Peyer's patch (tissue), 4 donors: ENCODE results near the gene TRIM47.

Experiments used
- POLR2A ChIP-seq, 2 donors: fragments of 450-650 bp; IDR thresholded peaks; one replicate each; pipeline ENCODE4 v1.5.1; 2017; ENCODE audit warnings: antibody characterized with exemption in 2 of 2, mild to moderate bottlenecking in 2 of 2, moderate library complexity in 2 of 2
- TF ChIP-seq, protein P1 (sequence below), 6 experiments: fragments of 450-650 bp in 4 of 6; fragments of 200-600 bp in 2 of 6; sonication (generic) in 1 of 6; IDR thresholded peaks; one replicate each; pipeline ENCODE4 v1.5.1; 2017 to 2019; ENCODE audit warnings: antibody characterized with exemption in 6 of 6, mild to moderate bottlenecking in 3 of 6, moderate library complexity in 1 of 6

DNA sequence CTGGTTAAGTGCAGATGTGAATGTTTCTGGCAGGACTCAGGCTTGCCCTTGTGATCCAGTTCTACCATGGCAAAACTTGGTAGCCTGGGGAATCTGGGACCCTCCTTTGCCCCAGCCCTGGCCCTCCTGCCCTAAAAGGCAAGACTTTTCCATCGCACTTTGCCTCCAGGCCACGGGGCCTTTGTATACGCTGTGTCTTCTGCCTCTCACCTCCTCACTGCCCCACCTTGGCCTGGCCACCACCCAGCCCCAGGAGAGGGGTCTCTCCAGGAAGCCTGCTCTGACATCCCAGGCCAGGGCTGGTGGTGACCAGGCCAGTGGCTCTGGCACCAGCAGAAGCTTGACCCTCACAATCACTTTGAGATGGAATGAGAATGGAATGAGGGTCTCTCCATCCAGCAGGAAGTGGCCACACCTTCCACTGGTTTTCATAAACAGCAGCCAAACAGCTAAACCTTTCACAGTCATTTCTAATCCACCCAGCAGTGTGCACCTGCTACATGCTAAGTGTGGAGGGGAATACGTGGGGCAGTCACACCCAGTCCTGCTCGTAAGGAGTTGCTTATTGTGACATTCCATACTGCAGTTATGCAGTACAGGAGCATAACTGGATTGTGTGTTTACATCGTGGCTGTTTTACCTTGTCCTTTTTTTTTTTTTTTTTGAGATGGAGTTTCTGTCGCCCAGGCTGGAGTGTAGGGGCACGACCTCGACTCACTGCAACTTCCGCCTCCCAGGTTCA lies 27.9 kb upstream of the TRIM47 start:
- TF ChIP-seq, protein P1, sequence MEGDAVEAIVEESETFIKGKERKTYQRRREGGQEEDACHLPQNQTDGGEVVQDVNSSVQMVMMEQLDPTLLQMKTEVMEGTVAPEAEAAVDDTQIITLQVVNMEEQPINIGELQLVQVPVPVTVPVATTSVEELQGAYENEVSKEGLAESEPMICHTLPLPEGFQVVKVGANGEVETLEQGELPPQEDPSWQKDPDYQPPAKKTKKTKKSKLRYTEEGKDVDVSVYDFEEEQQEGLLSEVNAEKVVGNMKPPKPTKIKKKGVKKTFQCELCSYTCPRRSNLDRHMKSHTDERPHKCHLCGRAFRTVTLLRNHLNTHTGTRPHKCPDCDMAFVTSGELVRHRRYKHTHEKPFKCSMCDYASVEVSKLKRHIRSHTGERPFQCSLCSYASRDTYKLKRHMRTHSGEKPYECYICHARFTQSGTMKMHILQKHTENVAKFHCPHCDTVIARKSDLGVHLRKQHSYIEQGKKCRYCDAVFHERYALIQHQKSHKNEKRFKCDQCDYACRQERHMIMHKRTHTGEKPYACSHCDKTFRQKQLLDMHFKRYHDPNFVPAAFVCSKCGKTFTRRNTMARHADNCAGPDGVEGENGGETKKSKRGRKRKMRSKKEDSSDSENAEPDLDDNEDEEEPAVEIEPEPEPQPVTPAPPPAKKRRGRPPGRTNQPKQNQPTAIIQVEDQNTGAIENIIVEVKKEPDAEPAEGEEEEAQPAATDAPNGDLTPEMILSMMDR (IDR thresholded peaks at IDR 0.05): no peak
- TF ChIP-seq POLR2A (IDR thresholded peaks at IDR 0.05): no peak
